ENCODE results near the gene GLP1R. TPM values are rescaled to one million over a fixed set of nuclear protein-coding genes. Genes with fewer than 3 reads are reported as not detected.

GLP1R gene
- total and polyA plus RNA-seq, 8 donors, result 0.05 to 9.0 (median 1.9) TPM; not detected in 4

GRCh38 chr6:39056681-39057080 lies 8.1 kb downstream of the GLP1R start:
- no peaks in the 10 kb centered on the region for H3K9me3 ChIP-seq
- no peak overlapping the region for H3K27ac ChIP-seq
- 83 to 93% (median 89%) methylated on average over 9 of the region's 9 CpGs for WGBS, 5 donors
- TF ChIP-seq EP300 (IDR thresholded peaks at IDR 0.05), result no peak
- intact Hi-C loops (cut with DNase I; ENCODE audit: low total_unique reads), result no loop called here
- no peak overlapping the region for H3K4me3 ChIP-seq
- H3K4me1 ChIP-seq, result peaks cover 0 to 3% (median 0%) of the 10 kb centered on the region in 4 donors
- no peak for DNase-seq
- peaks cover 0 to 66% (median 0%) of the 10 kb centered on the region in 3 donors for H3K27me3 ChIP-seq
- H3K36me3 ChIP-seq, result no peaks in the 10 kb centered on the region

DNA sequence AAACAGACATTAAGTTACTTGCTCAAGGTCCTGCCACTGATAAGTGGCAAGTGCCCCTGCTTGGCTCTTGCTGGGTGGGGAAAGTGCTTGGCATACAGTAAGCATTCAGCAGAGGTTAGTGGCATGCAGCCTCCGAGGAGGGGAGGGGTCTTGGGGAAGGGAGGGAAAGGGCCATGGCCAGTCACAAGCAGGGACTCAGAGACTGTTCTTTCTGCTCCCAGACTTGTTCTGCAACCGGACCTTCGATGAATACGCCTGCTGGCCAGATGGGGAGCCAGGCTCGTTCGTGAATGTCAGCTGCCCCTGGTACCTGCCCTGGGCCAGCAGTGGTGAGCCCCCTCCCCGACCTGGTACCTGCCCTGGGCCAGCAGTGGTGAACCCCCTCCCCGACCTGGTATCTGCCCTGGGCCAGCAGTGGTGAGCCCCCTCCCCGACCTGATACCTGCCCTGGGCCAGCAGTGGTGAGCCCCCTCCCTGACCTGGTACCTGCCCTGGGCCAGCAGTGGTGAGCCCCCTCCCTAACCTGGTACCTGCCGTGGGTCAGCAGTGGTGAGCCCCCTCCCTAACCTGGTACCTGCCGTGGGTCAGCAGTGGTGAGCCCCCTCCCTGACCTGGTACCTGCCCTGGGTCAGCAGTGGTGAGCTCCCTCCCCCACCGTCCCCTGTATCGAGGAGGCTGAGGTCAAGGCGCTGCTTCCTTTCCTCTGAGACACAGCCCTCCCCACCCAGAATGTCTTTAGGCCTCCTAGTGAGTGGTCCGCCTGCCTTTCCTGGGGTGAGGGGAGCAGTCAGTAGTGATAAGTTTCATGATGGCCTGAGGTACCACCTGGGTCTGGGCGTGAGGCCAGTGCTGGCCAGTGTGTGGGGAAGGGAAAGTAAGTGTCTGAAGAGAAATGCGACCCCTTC lies 8.9 kb downstream of the GLP1R start:
- Histone ChIP-seq H3K27me3 (peaks cover 0 to 64% (median 0%) of the 10 kb centered on the region in 3 donors), H3K4me1 (peaks cover 0 to 3% (median 0%) of the 10 kb centered on the region in 4 donors), H3K27ac (no peak overlapping the region), H3K4me3 (no peak overlapping the region), H3K36me3 (no peaks in the 10 kb centered on the region), H3K9me3 (no peaks in the 10 kb centered on the region)
- WGBS, 5 donors, result 66 to 80% (median 75%) methylated on average over 9 to 17 of the region's 17 CpGs
- intact Hi-C loops (cut with DNase I; ENCODE audit: low total_unique reads), result no loop called here
- TF ChIP-seq CTCF (IDR thresholded peaks at IDR 0.05) (no peak), POLR2A (IDR thresholded peaks at IDR 0.05) (no peak), POLR2AphosphoS5 (IDR thresholded peaks at IDR 0.05) (no peak), EP300 (IDR thresholded peaks at IDR 0.05) (no peak)
- DNase-seq, result no peak

DNA sequence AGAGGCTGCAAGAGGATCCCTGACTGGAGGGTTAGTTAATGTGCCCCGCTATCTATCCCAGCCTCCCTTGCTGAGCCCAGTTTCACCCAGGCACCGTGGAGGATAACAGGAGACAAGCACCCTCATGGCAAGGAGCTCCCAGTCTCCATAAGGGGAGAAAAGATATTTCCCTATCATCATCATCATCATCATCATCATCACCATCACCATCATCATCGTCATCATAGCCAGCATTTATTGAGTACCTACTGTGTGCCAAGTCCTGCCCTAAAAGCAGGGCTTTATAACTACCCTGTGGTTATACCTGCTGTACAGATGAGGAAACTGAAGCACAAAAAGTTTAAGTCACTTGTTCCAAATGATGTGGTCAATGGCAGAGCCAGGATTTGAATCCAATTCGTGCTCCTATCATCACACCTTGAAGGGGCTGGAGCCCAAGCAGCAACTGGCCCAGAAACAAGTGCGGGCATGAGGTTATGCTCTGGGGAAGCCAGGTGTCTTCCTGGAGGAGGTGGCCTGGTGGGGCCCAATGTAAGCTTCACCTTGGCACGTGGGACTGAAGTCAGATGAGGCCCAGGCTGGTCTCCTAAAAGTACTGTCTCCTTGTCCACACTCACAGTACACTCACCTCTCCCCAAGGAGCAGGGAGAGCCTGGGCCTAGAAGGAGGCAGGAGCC lies 10.0 kb downstream of the GLP1R start:
- TF ChIP-seq EP300 (IDR thresholded peaks at IDR 0.05) (no peak), CTCF (IDR thresholded peaks at IDR 0.05) (no peak), POLR2AphosphoS5 (IDR thresholded peaks at IDR 0.05) (no peak), POLR2A (IDR thresholded peaks at IDR 0.05) (no peak)
- WGBS, 5 donors, result 76 to 88% (median 85%) methylated on average over 5 to 6 of the region's 6 CpGs
- H3K27me3 ChIP-seq, result peaks cover 0 to 63% (median 0%) of the 10 kb centered on the region in 3 donors
- peaks cover 0 to 3% (median 0%) of the 10 kb centered on the region in 4 donors for H3K4me1 ChIP-seq
- intact Hi-C loops (cut with DNase I; ENCODE audit: low total_unique reads), result no loop called here
- H3K36me3 ChIP-seq, result no peaks in the 10 kb centered on the region
- no peaks in the 10 kb centered on the region for H3K9me3 ChIP-seq
- no peak overlapping the region for H3K27ac ChIP-seq
- H3K4me3 ChIP-seq, result no peak overlapping the region
- DNase-seq, result no peak

GRCh38 chr6:39059496-39060310 lies 11.1 kb downstream of the GLP1R start:
- no peak for DNase-seq
- no peak for TF ChIP-seq POLR2AphosphoS5 (IDR thresholded peaks at IDR 0.05)
- TF ChIP-seq CTCF (IDR thresholded peaks at IDR 0.05), result no peak
- no peak for TF ChIP-seq EP300 (IDR thresholded peaks at IDR 0.05)
- TF ChIP-seq POLR2A (IDR thresholded peaks at IDR 0.05), result no peak
- Histone ChIP-seq H3K4me3 (no peak overlapping the region), H3K27me3 (peaks cover 0 to 56% (median 0%) of the 10 kb centered on the region in 3 donors), H3K4me1 (peaks cover 0 to 3% (median 0%) of the 10 kb centered on the region in 4 donors), H3K36me3 (no peaks in the 10 kb centered on the region), H3K27ac (no peak overlapping the region), H3K9me3 (no peaks in the 10 kb centered on the region)
- WGBS, 5 donors, result 58 to 69% (median 63%) methylated on average over 13 to 14 of the region's 14 CpGs
- intact Hi-C loops (cut with DNase I; ENCODE audit: low total_unique reads), result no loop called here

Measured in stomach (tissue), 9 donors.